GOT3 (cell line): ENCODE measurements around the gene ATG10.
"Not testable (repeated sequence)": the region's sequence is repeated elsewhere in the genome, so short reads cannot be mapped to it uniquely, and the experiment has no call there.

Experiments used
- DNase-seq: peaks from one replicate; lab custom pipeline; 2025; ENCODE audit warnings: mixed read lengths; lab: John Stamatoyannopoulos, UW

The ATG10 gene

DNA sequence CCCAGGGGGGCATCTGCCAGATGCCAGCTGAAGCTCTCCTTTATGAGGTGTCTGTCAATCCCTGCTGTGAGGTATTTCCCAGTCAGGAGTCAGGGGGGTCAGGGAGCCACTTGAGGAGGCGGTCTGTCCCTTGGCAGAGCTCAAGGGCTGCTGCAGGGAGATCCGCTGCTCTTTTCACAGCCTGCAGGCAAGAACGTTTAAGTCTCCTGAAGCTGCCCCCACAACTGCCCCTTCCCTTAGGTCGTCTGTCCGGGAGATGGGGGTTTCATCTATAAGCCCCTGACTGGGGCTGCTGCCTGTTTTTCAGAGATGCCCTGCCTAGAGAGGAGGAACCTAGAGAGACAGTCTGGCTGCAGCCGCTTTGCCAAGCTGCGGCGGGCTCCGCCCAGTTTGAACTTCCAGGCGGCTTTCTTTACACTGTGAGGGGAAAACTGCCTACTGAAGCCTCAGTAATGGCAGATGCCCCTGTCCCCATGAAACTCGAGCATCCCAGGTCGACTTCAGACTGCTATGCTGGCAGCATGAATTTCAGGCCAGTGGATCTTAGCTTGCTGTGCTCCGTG is 158.0 kb downstream of the ATG10 start:
- DNase-seq, result no peak

- no peak for DNase-seq
These were observed 158.8 kb downstream of the ATG10 start for GRCh38 chr5:82130602-82131001.

DNA sequence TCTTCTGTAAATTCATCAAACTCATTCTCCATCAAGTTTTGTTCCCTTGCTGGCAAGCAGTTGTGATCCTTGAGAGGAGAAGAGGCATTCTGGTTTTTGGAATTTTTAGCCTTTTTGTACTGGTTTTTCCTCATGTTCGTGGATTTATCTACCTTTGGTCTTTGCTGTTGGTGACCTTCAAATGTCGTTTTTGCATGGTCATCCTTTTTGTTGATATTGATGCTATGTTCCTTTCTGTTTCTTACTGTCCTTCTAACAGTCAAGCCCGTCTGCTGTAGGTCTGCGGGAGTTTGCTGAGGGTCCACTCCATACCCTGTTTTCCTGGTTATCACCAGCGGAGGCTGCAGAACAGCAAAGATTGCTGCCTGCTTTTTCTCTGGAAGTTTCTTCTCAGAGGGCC is 165.4 kb downstream of the ATG10 start:
- no peak for DNase-seq

GRCh38 chr5:82139837-82140236 is 168.0 kb downstream of the ATG10 start:
- DNase-seq, result not testable (repeated sequence)

- DNase-seq, result no peak
These were observed 170.5 kb downstream of the ATG10 start for GRCh38 chr5:82142217-82142841.

DNA sequence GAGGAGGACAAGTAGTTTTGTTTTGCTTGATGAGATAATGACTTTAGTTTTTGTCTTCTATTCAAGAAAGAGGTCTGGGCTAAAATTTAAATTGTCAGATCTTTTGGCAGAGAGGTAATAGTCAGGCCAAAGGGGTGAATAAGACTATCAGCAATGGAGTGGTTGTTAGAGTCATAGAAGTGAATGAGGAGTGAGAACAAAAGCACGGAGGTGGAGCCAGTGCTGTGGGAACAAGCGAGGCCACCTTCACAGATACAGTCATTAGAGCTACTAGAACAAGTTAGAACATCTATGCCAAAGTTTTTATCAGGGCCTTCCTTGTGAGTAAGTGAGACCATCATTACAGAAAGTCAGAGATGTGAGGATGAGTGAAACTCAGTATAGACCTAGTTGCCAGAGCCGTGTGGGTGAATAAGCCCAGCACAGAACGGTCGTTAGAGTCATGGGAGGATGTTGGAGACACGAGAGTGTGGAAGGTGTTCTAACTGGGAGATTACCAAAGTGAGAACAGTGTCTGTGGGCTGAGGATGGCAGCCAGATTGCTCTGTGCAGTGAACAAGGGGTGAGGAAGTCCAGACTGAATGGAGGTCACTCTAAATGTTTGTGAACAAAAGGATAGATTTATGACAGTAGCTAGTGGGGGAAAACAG is 171.2 kb downstream of the ATG10 start:
- DNase-seq, result no peak

- no peak for DNase-seq
These were observed 176.2 kb downstream of the ATG10 start for GRCh38 chr5:82147860-82148573.

DNA sequence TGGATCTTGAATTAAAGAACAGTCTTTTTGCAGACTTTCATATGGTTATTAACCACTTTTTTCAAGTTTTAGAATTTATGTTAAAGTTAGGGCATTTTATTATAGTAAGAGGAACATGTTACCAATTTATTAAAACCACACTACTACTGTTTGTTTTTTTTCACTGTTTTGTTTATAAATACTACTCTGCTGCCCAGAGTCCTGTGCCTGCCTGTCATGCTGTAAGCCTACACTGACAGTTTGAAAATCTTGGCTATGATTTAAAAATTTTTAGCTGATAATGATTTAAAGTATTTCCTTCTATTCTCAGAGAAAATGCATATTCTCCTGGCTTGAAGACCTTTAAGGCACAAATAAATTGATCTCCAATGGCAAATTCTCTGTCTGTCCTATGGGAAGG is 177.6 kb downstream of the ATG10 start:
- no peak for DNase-seq

DNA sequence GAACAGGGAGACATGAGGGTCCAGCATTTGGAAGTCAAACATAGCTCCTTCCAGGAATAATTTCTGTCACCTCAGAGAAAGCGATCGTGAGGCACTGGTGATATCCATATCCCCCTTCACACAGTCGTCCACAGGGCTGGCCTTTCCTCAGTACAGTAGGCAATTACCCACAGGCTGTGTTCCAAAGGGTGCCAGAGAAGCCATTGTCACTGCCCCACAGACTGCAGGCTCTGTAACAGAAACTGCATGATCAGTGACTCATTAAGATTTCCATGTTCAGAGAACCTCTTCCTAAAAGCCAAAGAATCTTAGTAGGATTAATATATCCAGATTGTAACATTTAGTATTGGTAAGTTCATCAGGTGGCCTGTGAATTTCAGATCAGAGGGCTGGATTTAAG is 178.7 kb downstream of the ATG10 start:
- no peak for DNase-seq

- no peak for DNase-seq
These were observed 179.4 kb downstream of the ATG10 start for GRCh38 chr5:82151204-82151603.

DNA sequence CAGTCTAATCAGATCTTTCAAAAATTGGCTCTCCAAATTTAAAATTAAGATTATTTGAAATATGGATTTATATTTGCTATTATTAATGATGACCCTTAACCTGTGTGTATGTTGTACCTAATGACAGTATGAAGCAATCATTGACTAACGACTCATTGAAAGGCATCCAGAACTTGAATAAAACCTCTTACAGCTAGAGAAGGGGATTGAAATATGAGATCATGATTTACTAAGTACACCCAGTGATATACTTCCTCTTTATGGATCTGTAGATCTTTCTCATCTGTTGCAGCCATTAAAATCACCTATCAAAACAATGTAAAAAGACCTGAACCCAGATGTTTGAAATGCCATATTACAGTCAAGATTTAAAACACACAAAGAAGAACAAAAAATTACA is 179.8 kb downstream of the ATG10 start:
- DNase-seq, result no peak

DNA sequence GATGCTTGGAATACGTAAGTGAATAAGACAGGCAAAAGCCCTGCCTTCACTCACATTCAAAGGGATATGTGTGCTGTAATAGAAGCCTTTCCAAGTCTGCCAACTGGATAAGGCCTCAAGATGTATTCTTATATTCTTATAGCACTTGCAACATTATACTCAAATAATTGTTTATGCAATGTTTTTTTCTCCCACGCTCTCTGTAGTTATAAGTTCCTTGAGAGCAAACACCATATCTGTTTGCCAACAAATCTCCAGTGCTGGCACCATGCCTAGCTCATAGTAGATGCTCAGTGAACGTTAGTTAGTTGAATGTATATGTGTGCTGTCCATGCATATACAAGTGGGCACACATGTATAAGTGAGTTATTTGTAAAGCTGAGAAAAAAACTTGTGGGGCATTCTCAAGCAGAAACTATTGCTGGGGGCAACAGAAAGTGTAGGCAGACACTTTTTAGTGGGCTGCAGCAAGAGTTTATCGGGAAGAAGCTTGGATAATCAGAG is 181.2 kb downstream of the ATG10 start:
- no peak for DNase-seq

GRCh38 chr5:82154776-82155175 is 183.0 kb downstream of the ATG10 start:
- no peak for DNase-seq

DNA sequence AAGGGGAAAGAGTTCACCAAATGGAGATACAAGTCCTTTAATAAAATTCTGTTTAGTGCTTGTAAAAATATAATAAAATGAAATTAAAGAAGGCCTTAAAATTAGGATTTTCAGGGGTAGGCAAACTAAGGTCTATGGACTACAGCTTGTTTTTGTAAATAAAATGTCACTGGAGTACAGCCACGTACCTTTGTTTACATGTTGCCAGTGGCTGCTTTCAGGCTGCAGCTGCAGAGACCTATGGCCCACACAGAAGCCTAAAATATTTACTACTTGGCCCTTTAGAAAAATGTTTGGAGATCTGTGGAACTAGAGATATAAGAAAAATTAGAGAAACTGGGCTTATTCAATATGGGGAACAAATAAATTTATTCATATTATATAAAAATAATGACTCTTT is 183.5 kb downstream of the ATG10 start:
- DNase-seq, result no peak

GRCh38 chr5:82156874-82157273 is 185.1 kb downstream of the ATG10 start:
- DNase-seq, result no peak

- no peak for DNase-seq
These were observed 187.1 kb downstream of the ATG10 start for GRCh38 chr5:82158755-82159413.

DNA sequence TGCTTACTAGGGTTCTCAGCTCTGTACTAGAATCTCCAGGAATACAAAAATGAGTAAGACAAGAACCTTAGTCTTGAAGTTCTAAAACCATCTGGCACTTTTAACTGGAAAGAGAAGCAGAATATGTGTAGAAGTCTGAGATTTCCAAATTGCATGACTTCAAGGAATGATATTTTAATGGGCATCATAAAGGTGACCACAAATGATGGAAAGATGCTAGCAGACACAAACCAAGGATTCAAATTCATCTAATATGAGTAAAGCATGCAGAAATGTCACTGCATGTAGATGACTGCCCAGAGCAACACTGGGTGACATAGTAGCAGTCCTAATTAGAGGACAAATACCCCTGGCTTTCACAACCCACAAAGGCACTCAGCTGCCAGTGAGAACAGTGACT is 189.1 kb downstream of the ATG10 start:
- DNase-seq, result no peak

GRCh38 chr5:82162573-82162972 is 190.8 kb downstream of the ATG10 start:
- DNase-seq, result no peak

GRCh38 chr5:82163452-82164175 is 191.8 kb downstream of the ATG10 start:
- DNase-seq, result no peak

- DNase-seq, result no peak
These were observed 192.6 kb downstream of the ATG10 start for GRCh38 chr5:82164176-82164976.
